Ascending aorta (tissue), 2 donors: ENCODE results near the gene CHPF2. TPM values are rescaled to one million over a fixed set of nuclear protein-coding genes. Genes with fewer than 3 reads are reported as not detected.

Experiments used
- DNase-seq, 2 donors: peaks; one replicate each; pipeline ENCODE4 v3.0.0-alpha.2; 2019; ENCODE audit warnings: low spot score in 2 of 2
- H3K27ac ChIP-seq, 2 donors: fragments of 200-600 bp; sonication (generic); one replicate each; pipeline ENCODE4 v1.5.1; 2016 to 2017; ENCODE audit warnings: mild to moderate bottlenecking in 1 of 2
- H3K27me3 ChIP-seq: fragments of 200-600 bp; sonication (generic); one replicate; pipeline ENCODE4 v1.5.1; 2017
- H3K36me3 ChIP-seq, 2 donors: fragments of 200-600 bp; sonication (generic); one replicate each; pipeline ENCODE4 v1.5.1; 2016
- H3K4me1 ChIP-seq, 2 donors: fragments of 200-600 bp; sonication (generic); one replicate each; pipeline ENCODE4 v1.5.1; 2016 to 2017; ENCODE audit warnings: mild to moderate bottlenecking in 1 of 2
- H3K4me3 ChIP-seq, 2 donors: fragments of 200-600 bp; sonication (generic); one replicate each; pipeline ENCODE4 v1.5.1; 2016 to 2017; ENCODE audit warnings: mild to moderate bottlenecking in 1 of 2
- H3K9me3 ChIP-seq, 2 donors: fragments of 200-600 bp; sonication (generic); one replicate each; pipeline ENCODE4 v1.5.1; 2016
- intact Hi-C: fragments of 100-400 bp; cut with DNase I; formaldehyde crosslinking; loops from one replicate; pipeline ENCODE4 v1.15.1; 2023
- total RNA-seq: library from RNA; depleted of rRNA; stranded (reverse); fragments of >200 nt; gene quantifications from one replicate; pipeline ENCODE4 v1.1.0, GENCODE V29; 2016
- TF ChIP-seq, protein P1 (sequence below), 3 experiments: fragments of 200-600 bp in 2 of 3; fragments of 450-650 bp in 1 of 3; sonication (generic) in 2 of 3; IDR thresholded peaks; one replicate each; pipeline ENCODE4 v1.5.1; 2016 to 2019; ENCODE audit warnings: antibody characterized with exemption in 3 of 3, mild to moderate bottlenecking in 1 of 3, moderate library complexity in 1 of 3

Gene CHPF2
- total RNA-seq, 1 donor from 2014 or later, result 40.3 TPM

DNA sequence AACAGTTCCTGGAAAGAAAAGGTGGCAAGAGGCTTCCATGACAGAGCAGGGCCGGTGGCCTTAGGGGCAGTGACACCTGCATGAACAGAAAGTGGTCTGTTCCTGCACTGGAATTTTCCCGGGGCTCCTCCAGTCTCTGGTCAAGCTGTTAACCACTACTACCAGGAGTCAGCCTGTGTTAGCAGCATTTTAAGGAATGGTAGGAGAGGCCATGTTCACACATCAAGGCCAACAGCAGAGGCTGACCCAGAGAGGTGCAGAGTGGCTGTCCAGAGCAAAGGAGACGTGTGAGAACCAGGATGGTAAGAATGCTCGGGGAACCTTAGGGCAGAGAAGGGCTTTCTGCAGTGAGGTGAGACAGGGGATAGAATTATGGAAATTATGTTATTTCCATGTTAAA lies 30.5 kb upstream of the CHPF2 start:
- H3K27me3 ChIP-seq, result no peaks in the 10 kb centered on the region
- DNase-seq, result no peak
- intact Hi-C loops, result no loop called here
- no peaks in the 10 kb centered on the region for H3K9me3 ChIP-seq
- H3K4me3 ChIP-seq, result no peak overlapping the region
- TF ChIP-seq, protein P1, sequence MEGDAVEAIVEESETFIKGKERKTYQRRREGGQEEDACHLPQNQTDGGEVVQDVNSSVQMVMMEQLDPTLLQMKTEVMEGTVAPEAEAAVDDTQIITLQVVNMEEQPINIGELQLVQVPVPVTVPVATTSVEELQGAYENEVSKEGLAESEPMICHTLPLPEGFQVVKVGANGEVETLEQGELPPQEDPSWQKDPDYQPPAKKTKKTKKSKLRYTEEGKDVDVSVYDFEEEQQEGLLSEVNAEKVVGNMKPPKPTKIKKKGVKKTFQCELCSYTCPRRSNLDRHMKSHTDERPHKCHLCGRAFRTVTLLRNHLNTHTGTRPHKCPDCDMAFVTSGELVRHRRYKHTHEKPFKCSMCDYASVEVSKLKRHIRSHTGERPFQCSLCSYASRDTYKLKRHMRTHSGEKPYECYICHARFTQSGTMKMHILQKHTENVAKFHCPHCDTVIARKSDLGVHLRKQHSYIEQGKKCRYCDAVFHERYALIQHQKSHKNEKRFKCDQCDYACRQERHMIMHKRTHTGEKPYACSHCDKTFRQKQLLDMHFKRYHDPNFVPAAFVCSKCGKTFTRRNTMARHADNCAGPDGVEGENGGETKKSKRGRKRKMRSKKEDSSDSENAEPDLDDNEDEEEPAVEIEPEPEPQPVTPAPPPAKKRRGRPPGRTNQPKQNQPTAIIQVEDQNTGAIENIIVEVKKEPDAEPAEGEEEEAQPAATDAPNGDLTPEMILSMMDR (IDR thresholded peaks at IDR 0.05), result no peak
- H3K27ac ChIP-seq, result no peak overlapping the region
- no peaks in the 10 kb centered on the region for H3K36me3 ChIP-seq
- H3K4me1 ChIP-seq, result no peaks in the 10 kb centered on the region

DNA sequence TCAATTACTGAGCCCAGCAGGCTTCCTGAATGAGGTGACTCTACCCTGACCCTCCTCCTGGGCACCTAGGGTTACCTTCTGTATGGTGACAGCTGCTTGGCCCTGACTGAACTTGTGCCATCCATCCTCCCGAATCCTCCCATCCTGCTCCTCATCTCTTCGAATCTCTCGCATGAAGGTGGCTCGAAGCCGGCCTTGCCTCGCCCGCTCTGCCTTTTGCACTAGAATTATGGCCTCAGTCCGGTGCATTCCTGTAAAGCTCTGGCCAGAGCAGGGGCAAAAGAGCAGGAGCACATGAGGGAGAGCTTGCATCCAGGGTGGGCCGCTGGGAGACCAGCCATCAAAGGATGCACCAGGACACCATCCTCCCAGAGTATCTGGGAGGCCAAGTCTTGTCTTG lies 29.4 kb upstream of the CHPF2 start:
- no peaks in the 10 kb centered on the region for H3K9me3 ChIP-seq
- DNase-seq, result no peak
- H3K4me1 ChIP-seq, result no peaks in the 10 kb centered on the region
- H3K27ac ChIP-seq, result no peak overlapping the region
- no peaks in the 10 kb centered on the region for H3K27me3 ChIP-seq
- H3K4me3 ChIP-seq, result no peak overlapping the region
- TF ChIP-seq, protein P1 (IDR thresholded peaks at IDR 0.05), result no peak
- intact Hi-C loops, result no loop called here
- H3K36me3 ChIP-seq, result no peaks in the 10 kb centered on the region

DNA sequence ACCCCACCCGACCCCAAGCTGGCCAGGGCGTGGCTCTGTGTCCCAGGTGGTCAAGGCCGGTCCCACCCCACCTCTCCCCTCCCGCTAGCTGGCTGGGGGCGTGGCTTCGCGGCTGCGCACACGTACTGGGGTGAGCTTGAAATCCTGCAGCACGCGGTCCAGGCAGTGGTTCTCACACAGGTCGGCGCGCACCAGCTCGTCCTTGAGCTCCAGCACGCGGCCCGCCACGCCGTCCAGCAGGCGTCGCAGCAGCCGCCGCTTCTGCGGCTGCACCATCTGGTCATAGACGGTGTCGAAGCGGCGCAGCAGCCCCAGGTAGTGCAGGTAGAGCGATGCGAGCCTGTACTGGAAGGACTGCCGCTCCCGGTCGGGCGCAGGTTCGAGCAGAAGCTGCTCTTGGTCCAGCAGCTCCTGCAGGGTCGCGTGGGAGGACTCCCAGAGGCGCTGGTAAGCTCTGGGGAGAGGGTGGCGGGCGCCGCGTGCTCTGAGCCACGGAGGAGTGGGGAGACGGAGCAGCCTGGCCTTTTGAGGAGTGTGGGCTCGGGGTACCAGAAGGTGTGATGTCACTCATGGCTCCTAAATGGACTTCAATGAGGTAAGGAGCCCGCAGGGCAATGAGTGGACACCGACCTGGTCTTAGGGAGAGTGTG lies 27.8 kb upstream of the CHPF2 start:
- TF ChIP-seq, protein P1 (IDR thresholded peaks at IDR 0.05), result no peak
- H3K27me3 ChIP-seq, result no peaks in the 10 kb centered on the region
- intact Hi-C loops, result no loop called here
- no peak overlapping the region for H3K27ac ChIP-seq
- no peaks in the 10 kb centered on the region for H3K36me3 ChIP-seq
- no peaks in the 10 kb centered on the region for H3K4me1 ChIP-seq
- no peak overlapping the region for H3K4me3 ChIP-seq
- DNase-seq, result no peak
- H3K9me3 ChIP-seq, result no peaks in the 10 kb centered on the region

DNA sequence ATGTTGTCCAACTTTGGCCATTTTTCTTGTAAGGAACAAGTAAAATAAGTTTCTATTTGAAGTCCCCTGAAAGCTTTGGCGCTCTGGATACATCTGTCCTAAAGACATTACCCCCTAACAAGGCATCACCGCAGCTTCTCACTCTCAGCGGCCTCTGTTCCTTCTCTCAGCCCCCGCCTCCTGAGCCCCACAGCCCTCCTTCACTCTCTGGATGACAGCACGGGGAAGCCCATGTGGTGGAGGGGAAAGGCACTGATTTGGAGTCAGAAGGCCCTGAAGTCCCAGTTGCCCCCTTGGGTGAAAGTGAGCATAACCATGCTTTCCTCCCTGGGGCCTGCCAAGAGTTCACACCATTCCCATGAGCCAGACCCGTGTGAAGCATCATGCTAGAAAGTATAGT lies 26.6 kb upstream of the CHPF2 start:
- H3K4me3 ChIP-seq, result no peak overlapping the region
- DNase-seq, result no peak
- TF ChIP-seq, protein P1 (IDR thresholded peaks at IDR 0.05), result no peak
- no peaks in the 10 kb centered on the region for H3K27me3 ChIP-seq
- no peaks in the 10 kb centered on the region for H3K4me1 ChIP-seq
- intact Hi-C loops, result no loop called here
- no peak overlapping the region for H3K27ac ChIP-seq
- H3K9me3 ChIP-seq, result no peaks in the 10 kb centered on the region
- no peaks in the 10 kb centered on the region for H3K36me3 ChIP-seq

DNA sequence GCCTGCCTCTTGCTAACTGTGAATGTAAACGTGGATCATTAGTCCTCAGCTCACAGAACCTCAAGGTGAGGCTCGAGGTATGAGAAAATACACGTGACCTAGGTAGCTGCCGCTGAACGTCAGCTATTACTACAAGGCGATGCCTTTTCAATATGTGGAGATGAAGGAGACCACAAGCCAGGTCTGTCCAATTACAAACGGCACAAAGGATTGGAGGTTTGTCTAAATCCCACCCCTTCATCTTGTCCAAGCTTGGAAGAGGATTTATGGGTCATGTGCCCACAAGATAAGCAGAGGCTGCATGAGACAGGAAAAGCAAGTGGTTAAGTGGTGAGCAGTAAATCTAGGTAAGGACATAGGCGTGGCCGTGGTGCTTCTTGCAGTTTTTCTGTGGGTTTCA lies 25.4 kb upstream of the CHPF2 start:
- Histone ChIP-seq H3K36me3 (no peaks in the 10 kb centered on the region), H3K4me3 (no peak overlapping the region), H3K9me3 (no peaks in the 10 kb centered on the region), H3K4me1 (no peaks in the 10 kb centered on the region), H3K27me3 (no peaks in the 10 kb centered on the region), H3K27ac (no peak overlapping the region)
- intact Hi-C loops, result no loop called here
- TF ChIP-seq, protein P1 (IDR thresholded peaks at IDR 0.05), result no peak
- DNase-seq, result no peak

DNA sequence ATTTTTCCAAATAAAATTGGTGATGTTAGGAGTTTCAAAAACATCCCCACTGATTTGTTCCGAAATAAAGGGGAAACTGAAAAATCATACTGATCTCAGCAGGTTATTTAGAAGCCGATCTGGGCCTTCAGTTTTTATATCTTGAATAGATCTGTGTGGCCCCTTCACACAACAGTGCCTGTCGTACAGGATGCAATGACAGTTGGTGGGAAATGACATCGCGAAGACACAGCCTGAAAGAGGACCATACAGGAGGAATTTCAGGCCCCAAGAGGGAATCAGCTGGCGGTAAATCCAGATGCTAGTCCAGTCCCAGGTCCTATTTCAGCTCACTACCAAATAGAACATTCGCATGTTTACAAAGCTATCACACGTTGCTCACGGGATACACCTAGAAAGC lies 25.0 kb upstream of the CHPF2 start:
- Histone ChIP-seq H3K4me1 (no peaks in the 10 kb centered on the region), H3K27me3 (no peaks in the 10 kb centered on the region), H3K36me3 (peaks cover 0 to under 1% of the 10 kb centered on the region in 2 donors), H3K9me3 (no peaks in the 10 kb centered on the region), H3K27ac (no peak overlapping the region), H3K4me3 (no peak overlapping the region)
- TF ChIP-seq, protein P1 (IDR thresholded peaks at IDR 0.05), result no peak
- no peak for DNase-seq
- intact Hi-C loops, result no loop called here
